Measurements from ENCODE around the gene MAP4K4.

The MAP4K4 gene

DNA sequence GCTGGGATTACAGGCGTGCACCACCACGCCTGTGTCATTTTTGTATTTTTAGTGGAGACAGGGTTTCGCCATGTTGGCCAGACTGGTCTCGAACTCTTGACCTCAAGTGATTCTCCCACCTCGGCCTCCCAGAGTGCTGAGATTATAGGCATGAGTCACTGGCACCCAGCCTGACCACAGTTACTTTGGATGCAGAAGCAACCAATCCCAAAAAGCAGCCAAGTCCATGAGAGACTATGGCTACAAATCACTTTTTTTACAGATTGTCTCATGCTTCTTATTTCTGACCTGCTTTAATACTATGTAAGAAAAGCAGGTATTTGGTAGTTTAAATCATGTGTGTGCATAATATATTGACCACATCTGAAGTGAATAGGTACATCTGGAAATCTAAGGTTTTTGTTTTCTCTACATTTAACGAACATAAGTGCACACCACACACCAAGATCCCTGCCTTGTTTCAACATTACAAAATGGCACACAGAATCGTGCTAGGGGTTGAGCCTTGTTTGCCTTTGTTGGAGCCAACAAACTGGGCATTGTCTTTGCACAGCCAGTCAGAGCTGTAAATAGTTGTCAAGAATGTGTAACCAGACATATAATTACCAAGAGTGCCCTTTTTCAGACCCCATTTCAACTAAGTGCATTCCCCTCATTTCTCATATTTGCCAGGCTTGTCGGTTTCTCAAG is 18.3 kb upstream of the MAP4K4 start:
- no peak for DNase-seq

DNA sequence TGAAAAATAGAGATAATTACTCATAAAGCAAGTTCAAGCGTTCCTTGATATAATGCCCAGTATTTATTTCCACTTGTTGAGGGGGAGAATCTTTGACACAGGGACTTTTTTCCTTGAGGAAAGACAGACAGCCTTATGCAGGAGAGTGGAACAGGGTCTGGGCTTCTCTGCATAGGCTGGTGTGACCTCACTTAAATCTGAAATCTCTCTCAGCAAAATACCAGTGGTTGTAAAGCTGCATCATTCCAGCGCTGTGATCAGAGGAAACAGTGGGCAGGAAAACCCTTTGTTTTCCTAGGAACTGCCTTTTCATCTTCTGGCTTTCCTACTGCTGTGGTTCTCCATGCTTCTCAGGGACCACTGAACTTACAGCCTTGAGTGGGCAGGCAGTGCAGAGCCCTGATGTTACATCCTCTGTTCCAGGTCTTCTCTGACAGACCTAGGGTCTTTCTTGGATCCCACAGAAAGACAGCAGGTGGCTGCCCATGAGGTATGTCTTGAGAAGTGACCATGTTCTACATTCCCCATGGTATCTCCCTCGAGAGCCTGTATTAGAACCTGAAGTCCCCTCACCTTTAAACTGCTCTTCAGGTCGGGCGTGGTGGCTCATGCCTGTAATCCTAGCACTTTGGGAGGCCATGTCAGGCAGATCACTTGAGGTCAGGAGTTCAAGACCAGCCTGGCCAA is 17.6 kb upstream of the MAP4K4 start:
- no peaks in the 10 kb centered on the region for H3K27me3 ChIP-seq (replicated peaks; ENCODE audit: insufficient read depth, low read length)
- H3K9ac ChIP-seq (ENCODE audit: low read length): no peak overlapping the region
- H3K9me3 ChIP-seq (replicated peaks; ENCODE audit: insufficient read depth, low read length): no peaks in the 10 kb centered on the region
- no peak for DNase-seq
- no peak overlapping the region for H3K4me2 ChIP-seq (ENCODE audit: low read depth, low read length)
- no peak overlapping the region for H3K4me3 ChIP-seq (ENCODE audit: low read length)
- no peaks in the 10 kb centered on the region for H3K36me3 ChIP-seq (replicated peaks; ENCODE audit: insufficient read depth, low read length)
- TF ChIP-seq EZH2phosphoT487 (IDR thresholded peaks at IDR 0.05; ENCODE audit: low read length): no peak
- TF ChIP-seq, protein P1, sequence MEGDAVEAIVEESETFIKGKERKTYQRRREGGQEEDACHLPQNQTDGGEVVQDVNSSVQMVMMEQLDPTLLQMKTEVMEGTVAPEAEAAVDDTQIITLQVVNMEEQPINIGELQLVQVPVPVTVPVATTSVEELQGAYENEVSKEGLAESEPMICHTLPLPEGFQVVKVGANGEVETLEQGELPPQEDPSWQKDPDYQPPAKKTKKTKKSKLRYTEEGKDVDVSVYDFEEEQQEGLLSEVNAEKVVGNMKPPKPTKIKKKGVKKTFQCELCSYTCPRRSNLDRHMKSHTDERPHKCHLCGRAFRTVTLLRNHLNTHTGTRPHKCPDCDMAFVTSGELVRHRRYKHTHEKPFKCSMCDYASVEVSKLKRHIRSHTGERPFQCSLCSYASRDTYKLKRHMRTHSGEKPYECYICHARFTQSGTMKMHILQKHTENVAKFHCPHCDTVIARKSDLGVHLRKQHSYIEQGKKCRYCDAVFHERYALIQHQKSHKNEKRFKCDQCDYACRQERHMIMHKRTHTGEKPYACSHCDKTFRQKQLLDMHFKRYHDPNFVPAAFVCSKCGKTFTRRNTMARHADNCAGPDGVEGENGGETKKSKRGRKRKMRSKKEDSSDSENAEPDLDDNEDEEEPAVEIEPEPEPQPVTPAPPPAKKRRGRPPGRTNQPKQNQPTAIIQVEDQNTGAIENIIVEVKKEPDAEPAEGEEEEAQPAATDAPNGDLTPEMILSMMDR (IDR thresholded peaks at IDR 0.05; ENCODE audit: low read length): no peak
- TF ChIP-seq EZH2 (optimal IDR thresholded peaks at IDR 0.05; ENCODE audit: low read depth, low read length): no peak
- no peaks in the 10 kb centered on the region for H3K9me2 ChIP-seq (replicated peaks; ENCODE audit: insufficient read depth, low read length)
- H2AFZ ChIP-seq (ENCODE audit: low read length): no peak overlapping the region
- H3F3A ChIP-seq (ENCODE audit: insufficient read depth, low read length): no peaks in the 10 kb centered on the region
- no peaks in the 10 kb centered on the region for H4K20me1 ChIP-seq (ENCODE audit: insufficient read depth, low read length)
- H3K27ac ChIP-seq (ENCODE audit: low read length): no peak overlapping the region
- H3K79me2 ChIP-seq (ENCODE audit: low read length): no peaks in the 10 kb centered on the region
- H3K4me1 ChIP-seq (ENCODE audit: low read length): no peaks in the 10 kb centered on the region

More for the DNA sequence above, 18.3 kb upstream of the MAP4K4 start:
- H3K9me2 ChIP-seq (replicated peaks; ENCODE audit: insufficient read depth, low read length): no peaks in the 10 kb centered on the region
- H3K4me2 ChIP-seq (ENCODE audit: low read depth, low read length): no peak overlapping the region
- no peak overlapping the region for H3K27ac ChIP-seq (ENCODE audit: low read length)
- H2AFZ ChIP-seq (ENCODE audit: low read length): no peak overlapping the region
- no peaks in the 10 kb centered on the region for H3K4me1 ChIP-seq (ENCODE audit: low read length)
- TF ChIP-seq EZH2phosphoT487 (IDR thresholded peaks at IDR 0.05; ENCODE audit: low read length) (no peak), EZH2 (optimal IDR thresholded peaks at IDR 0.05; ENCODE audit: low read depth, low read length) (no peak)
- TF ChIP-seq, protein P1 (IDR thresholded peaks at IDR 0.05; ENCODE audit: low read length): no peak
- no peaks in the 10 kb centered on the region for H3K36me3 ChIP-seq (replicated peaks; ENCODE audit: insufficient read depth, low read length)
- H3K9ac ChIP-seq (ENCODE audit: low read length): no peak overlapping the region
- H3K9me3 ChIP-seq (replicated peaks; ENCODE audit: insufficient read depth, low read length): no peaks in the 10 kb centered on the region
- H3K27me3 ChIP-seq (replicated peaks; ENCODE audit: insufficient read depth, low read length): no peaks in the 10 kb centered on the region
- no peak overlapping the region for H3K4me3 ChIP-seq (ENCODE audit: low read length)
- H4K20me1 ChIP-seq (ENCODE audit: insufficient read depth, low read length): no peaks in the 10 kb centered on the region
- no peaks in the 10 kb centered on the region for H3F3A ChIP-seq (ENCODE audit: insufficient read depth, low read length)
- no peaks in the 10 kb centered on the region for H3K79me2 ChIP-seq (ENCODE audit: low read length)

DNA sequence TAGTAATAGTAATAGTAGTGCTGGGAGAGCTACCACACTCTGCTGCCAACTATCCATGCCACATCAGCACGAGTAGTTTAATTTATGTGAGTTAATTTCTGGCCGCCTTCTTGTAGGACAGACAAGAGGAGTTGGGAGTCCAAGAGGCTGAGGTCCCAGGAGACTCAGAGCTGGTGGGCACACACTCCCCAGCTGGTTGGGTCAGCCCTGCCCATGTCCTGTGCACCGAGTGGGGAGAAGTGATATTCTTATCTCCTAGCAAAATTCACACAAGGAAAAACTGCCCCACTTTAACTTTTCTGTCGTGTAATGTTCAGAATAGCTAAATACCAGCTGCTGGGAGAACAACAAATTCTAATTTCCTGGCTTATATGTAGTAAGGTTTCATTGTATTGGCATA is 15.2 kb upstream of the MAP4K4 start:
- TF ChIP-seq, protein P1 (IDR thresholded peaks at IDR 0.05; ENCODE audit: low read length): no peak
- TF ChIP-seq EZH2 (optimal IDR thresholded peaks at IDR 0.05; ENCODE audit: low read depth, low read length): no peak
- no peak for TF ChIP-seq EZH2phosphoT487 (IDR thresholded peaks at IDR 0.05; ENCODE audit: low read length)
- Histone ChIP-seq H3K79me2 (ENCODE audit: low read length) (no peaks in the 10 kb centered on the region), H3K4me2 (ENCODE audit: low read depth, low read length) (no peak overlapping the region), H3K27me3 (replicated peaks; ENCODE audit: insufficient read depth, low read length) (no peaks in the 10 kb centered on the region), H3K4me3 (ENCODE audit: low read length) (no peak overlapping the region), H3K9me2 (replicated peaks; ENCODE audit: insufficient read depth, low read length) (no peaks in the 10 kb centered on the region), H3F3A (ENCODE audit: insufficient read depth, low read length) (no peaks in the 10 kb centered on the region), H3K9me3 (replicated peaks; ENCODE audit: insufficient read depth, low read length) (no peaks in the 10 kb centered on the region), H3K4me1 (ENCODE audit: low read length) (no peaks in the 10 kb centered on the region), H4K20me1 (ENCODE audit: insufficient read depth, low read length) (no peaks in the 10 kb centered on the region), H3K9ac (ENCODE audit: low read length) (no peak overlapping the region), H3K36me3 (replicated peaks; ENCODE audit: insufficient read depth, low read length) (no peaks in the 10 kb centered on the region), H3K27ac (ENCODE audit: low read length) (no peak overlapping the region), H2AFZ (ENCODE audit: low read length) (no peak overlapping the region)
- DNase-seq: no peak
